DOHH2 (cell line): ENCODE measurements around the gene ARID1B.

Experiments
- H3F3A ChIP-seq: fragments of 200-600 bp; sonication (generic), shearing (Covaris generic); 2 replicates; pipeline ENCODE4 v1.6.0; 2016; ENCODE audit warnings: antibody characterized with exemption, mild to moderate bottlenecking; ENCODE audit not compliant: control insufficient read depth, insufficient read depth
- H3K27ac ChIP-seq: fragments of 200-600 bp; sonication (generic); 2 replicates; pipeline ENCODE4 v1.5.1; 2014; ENCODE audit warnings: low read depth, mild to moderate bottlenecking, low read length, moderate library complexity
- H3K27me3 ChIP-seq: fragments of 200-600 bp; sonication (generic); 2 replicates; pipeline ENCODE4 v1.6.1; 2014; ENCODE audit warnings: mild to moderate bottlenecking, low read length, mixed read lengths; ENCODE audit not compliant: control insufficient read depth
- H3K36me3 ChIP-seq: fragments of 200-600 bp; sonication (generic); 2 replicates; pipeline ENCODE4 v1.6.1; 2014; ENCODE audit warnings: mild to moderate bottlenecking, low read length, moderate library complexity, mixed read lengths; ENCODE audit not compliant: control insufficient read depth
- H3K4me1 ChIP-seq: fragments of 200-600 bp; sonication (generic); 2 replicates; pipeline ENCODE4 v1.6.1; 2014; ENCODE audit warnings: mild to moderate bottlenecking, low read length, mixed read lengths; ENCODE audit not compliant: control insufficient read depth
- H3K4me2 ChIP-seq: fragments of 200-600 bp; sonication (generic); 2 replicates; pipeline ENCODE4 v1.6.0; 2014; ENCODE audit warnings: mild to moderate bottlenecking, low read length, moderate library complexity
- H3K4me3 ChIP-seq: fragments of 200-600 bp; sonication (generic); 2 replicates; pipeline ENCODE4 v1.5.1; 2014; ENCODE audit warnings: mild to moderate bottlenecking, low read length, mixed read lengths
- H3K79me2 ChIP-seq: fragments of 200-600 bp; sonication (generic); 2 replicates; pipeline ENCODE4 v1.6.1; 2014; ENCODE audit warnings: mild to moderate bottlenecking, low read length, mixed read lengths; ENCODE audit not compliant: control insufficient read depth
- H3K9me2 ChIP-seq: fragments of 200-600 bp; sonication (generic); replicated peaks from 2 replicates; pipeline ENCODE4 v1.6.1; 2014; ENCODE audit warnings: mild to moderate bottlenecking, low read length, mixed read lengths; ENCODE audit not compliant: control insufficient read depth
- H3K9me3 ChIP-seq: fragments of 200-600 bp; sonication (generic); 2 replicates; pipeline ENCODE4 v1.6.1; 2014; ENCODE audit warnings: antibody characterized with exemption, low read length, mixed read lengths; ENCODE audit not compliant: control insufficient read depth, insufficient read depth
- H4K20me1 ChIP-seq: fragments of 200-600 bp; sonication (generic); 2 replicates; pipeline ENCODE4 v1.6.0; 2014; ENCODE audit warnings: low read depth, mild to moderate bottlenecking, antibody characterized with exemption, low read length, moderate library complexity; ENCODE audit not compliant: control insufficient read depth, insufficient read depth
- CTCF ChIP-seq: fragments of 200-600 bp; sonication (generic); IDR thresholded peaks from one replicate; pipeline ENCODE4 v1.5.1; 2014; ENCODE audit warnings: antibody characterized with exemption, mild to moderate bottlenecking, low read depth, low read length; ENCODE audit not compliant: poor library complexity, severe bottlenecking
- EZH2phosphoT487 ChIP-seq: fragments of 200-600 bp; sonication (generic); IDR thresholded peaks from 2 replicates; pipeline ENCODE4 v1.6.1; 2017; ENCODE audit warnings: borderline replicate concordance, mild to moderate bottlenecking, antibody characterized with exemption, low read length, moderate library complexity, mixed read lengths

Gene ARID1B

GRCh38 chr6:156839591-156840001, 62.4 kb downstream of the ARID1B start:
- H3K4me3 ChIP-seq, result no peak overlapping the region
- H3K4me1 ChIP-seq, result peaks cover 54% of the 10 kb centered on the region
- peaks cover 39% of the 10 kb centered on the region for H3K36me3 ChIP-seq
- no peaks in the 10 kb centered on the region for H3K9me2 ChIP-seq
- no peaks in the 10 kb centered on the region for H3F3A ChIP-seq
- peaks cover 25% of the 10 kb centered on the region; the same call in 1 of the 2 replicates for H4K20me1 ChIP-seq
- no peak for TF ChIP-seq EZH2phosphoT487
- no peak for TF ChIP-seq CTCF
- no peaks in the 10 kb centered on the region for H3K9me3 ChIP-seq
- peaks cover 93% of the 10 kb centered on the region for H3K79me2 ChIP-seq
- no peaks in the 10 kb centered on the region for H3K27me3 ChIP-seq
- peak overlapping the region; percentile 32 for H3K4me2 ChIP-seq
- no peak overlapping the region for H3K27ac ChIP-seq

GRCh38 chr6:156840136-156840535, 63.0 kb downstream of the ARID1B start:
- Histone ChIP-seq H3K27ac (no peak overlapping the region), H3F3A (no peaks in the 10 kb centered on the region), H3K79me2 (peaks cover 96% of the 10 kb centered on the region), H3K4me2 (peak overlapping the region; percentile 32), H3K4me3 (no peak overlapping the region), H3K9me3 (no peaks in the 10 kb centered on the region), H3K4me1 (peaks cover 60% of the 10 kb centered on the region), H3K9me2 (no peaks in the 10 kb centered on the region), H4K20me1 (peaks cover 30% of the 10 kb centered on the region; the same call in 1 of the 2 replicates), H3K36me3 (peaks cover 43% of the 10 kb centered on the region), H3K27me3 (no peaks in the 10 kb centered on the region)
- TF ChIP-seq CTCF, result no peak
- TF ChIP-seq EZH2phosphoT487, result no peak

- H3K36me3 ChIP-seq, result peaks cover 42% of the 10 kb centered on the region
- TF ChIP-seq EZH2phosphoT487, result no peak
- H3K4me1 ChIP-seq, result peaks cover 65% of the 10 kb centered on the region
Observed at GRCh38 chr6:156840606-156841005, 63.4 kb downstream of the ARID1B start.

GRCh38 chr6:156841508-156841907, 64.3 kb downstream of the ARID1B start:
- H3K9me3 ChIP-seq, result no peaks in the 10 kb centered on the region
- peaks cover 35% of the 10 kb centered on the region for H3K36me3 ChIP-seq
- no peak overlapping the region for H3K4me3 ChIP-seq
- H3K79me2 ChIP-seq, result peaks cover 97% of the 10 kb centered on the region
- TF ChIP-seq EZH2phosphoT487, result no peak
- no peak for TF ChIP-seq CTCF
- no peaks in the 10 kb centered on the region for H3K27me3 ChIP-seq
- H3K4me1 ChIP-seq, result peaks cover 72% of the 10 kb centered on the region
- H4K20me1 ChIP-seq, result peaks cover 36% of the 10 kb centered on the region; the same call in 1 of the 2 replicates
- no peak overlapping the region for H3K4me2 ChIP-seq
- H3K27ac ChIP-seq, result no peak overlapping the region
- no peaks in the 10 kb centered on the region for H3F3A ChIP-seq
- no peaks in the 10 kb centered on the region for H3K9me2 ChIP-seq

More at GRCh38 chr6:156840606-156841005, 63.4 kb downstream of the ARID1B start:
- peaks cover 97% of the 10 kb centered on the region for H3K79me2 ChIP-seq
- no peak overlapping the region for H3K4me3 ChIP-seq
- no peaks in the 10 kb centered on the region for H3F3A ChIP-seq
- H3K4me2 ChIP-seq, result peak overlapping the region; percentile 32
- H3K27ac ChIP-seq, result no peak overlapping the region
- H4K20me1 ChIP-seq, result peaks cover 33% of the 10 kb centered on the region; the same call in 1 of the 2 replicates
- H3K9me3 ChIP-seq, result no peaks in the 10 kb centered on the region
- H3K9me2 ChIP-seq, result no peaks in the 10 kb centered on the region
- no peaks in the 10 kb centered on the region for H3K27me3 ChIP-seq
